MM.1S (cell line): Measurements from ENCODE around the gene ENDOV.

Source experiments
- EZH2 ChIP-seq: fragments of 300-600 bp; sonication (generic); optimal IDR thresholded peaks from 2 replicates; pipeline ENCODE3; 2017; ENCODE audit warnings: low read depth, mild to moderate bottlenecking, antibody characterized with exemption, low read length, mixed read lengths
- EZH2phosphoT487 ChIP-seq: fragments of 300-600 bp; sonication (generic); IDR thresholded peaks from 2 replicates; pipeline ENCODE4 v1.6.1; 2018; ENCODE audit warnings: antibody characterized with exemption, low read length
- TF ChIP-seq, protein P1 (sequence below): fragments of 300-600 bp; sonication (generic); IDR thresholded peaks from 2 replicates; pipeline ENCODE4 v1.5.1; 2016; ENCODE audit warnings: antibody characterized with exemption, low read length, mixed read lengths

DNA sequence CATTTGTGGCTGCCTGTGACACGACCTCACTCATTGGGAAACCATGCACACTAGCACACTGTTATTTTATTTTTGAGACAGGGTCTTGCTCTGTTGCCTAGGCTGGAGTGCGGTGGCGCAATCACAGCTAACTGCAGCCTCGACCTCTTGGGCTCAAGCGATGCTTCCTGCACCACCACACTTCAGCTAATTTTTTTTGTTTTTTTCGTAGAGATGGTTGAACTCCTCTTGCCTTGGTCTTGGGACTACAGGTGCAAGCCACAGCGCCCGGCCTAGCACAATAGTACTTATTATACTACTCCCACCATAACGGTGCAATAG lies 64.2 kb downstream of the ENDOV start:
- TF ChIP-seq, protein P1, sequence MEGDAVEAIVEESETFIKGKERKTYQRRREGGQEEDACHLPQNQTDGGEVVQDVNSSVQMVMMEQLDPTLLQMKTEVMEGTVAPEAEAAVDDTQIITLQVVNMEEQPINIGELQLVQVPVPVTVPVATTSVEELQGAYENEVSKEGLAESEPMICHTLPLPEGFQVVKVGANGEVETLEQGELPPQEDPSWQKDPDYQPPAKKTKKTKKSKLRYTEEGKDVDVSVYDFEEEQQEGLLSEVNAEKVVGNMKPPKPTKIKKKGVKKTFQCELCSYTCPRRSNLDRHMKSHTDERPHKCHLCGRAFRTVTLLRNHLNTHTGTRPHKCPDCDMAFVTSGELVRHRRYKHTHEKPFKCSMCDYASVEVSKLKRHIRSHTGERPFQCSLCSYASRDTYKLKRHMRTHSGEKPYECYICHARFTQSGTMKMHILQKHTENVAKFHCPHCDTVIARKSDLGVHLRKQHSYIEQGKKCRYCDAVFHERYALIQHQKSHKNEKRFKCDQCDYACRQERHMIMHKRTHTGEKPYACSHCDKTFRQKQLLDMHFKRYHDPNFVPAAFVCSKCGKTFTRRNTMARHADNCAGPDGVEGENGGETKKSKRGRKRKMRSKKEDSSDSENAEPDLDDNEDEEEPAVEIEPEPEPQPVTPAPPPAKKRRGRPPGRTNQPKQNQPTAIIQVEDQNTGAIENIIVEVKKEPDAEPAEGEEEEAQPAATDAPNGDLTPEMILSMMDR, result no peak
- TF ChIP-seq EZH2 (no peak), EZH2phosphoT487 (no peak)
